Measurements from ENCODE around the gene GIPR. TPM values are rescaled to one million over a fixed set of nuclear protein-coding genes. Genes with fewer than 3 reads are reported as not detected.

GIPR gene
- total RNA-seq, 1 donor from 2014 or later, result not detected

- H3K27me3 ChIP-seq, result peaks cover 97% of the 10 kb centered on the region
- H3K36me3 ChIP-seq, result no peaks in the 10 kb centered on the region
- H3F3A ChIP-seq (ENCODE audit: low read depth), result peaks cover 22% of the 10 kb centered on the region
- Mint-ChIP-seq H3K4me1 (peaks cover 21% of the 10 kb centered on the region), H3K27me3 (ENCODE audit: insufficient read depth, low read depth) (peaks cover 35% of the 10 kb centered on the region), H3K27ac (no peak overlapping the region), H3K4me3 (peak overlapping the region; percentile 45), H3K9me3 (no peaks in the 10 kb centered on the region), H3K36me3 (no peaks in the 10 kb centered on the region)
- peaks cover 8% of the 10 kb centered on the region for H4K20me1 ChIP-seq (ENCODE audit: low read depth)
- H3K9me3 ChIP-seq (ENCODE audit: low read depth), result no peaks in the 10 kb centered on the region
- TF ChIP-seq EZH2phosphoT487 (IDR thresholded peaks at IDR 0.05), result no peak
- no peak for TF ChIP-seq EZH2 (IDR thresholded peaks at IDR 0.05)
- no peak for TF ChIP-seq CTCF (IDR thresholded peaks at IDR 0.05)
- no peak overlapping the region for H3K27ac ChIP-seq
- no peak overlapping the region for H3K4me2 ChIP-seq
- peaks cover 6% of the 10 kb centered on the region for H3K4me1 ChIP-seq
- H3K9ac ChIP-seq, result no peak overlapping the region
- no peak overlapping the region for H3K4me3 ChIP-seq
- H2AFZ ChIP-seq (replicated peaks), result no peak overlapping the region
- DNase-seq (ENCODE audit: low spot score), result no peak
- H3K79me2 ChIP-seq (ENCODE audit: low read depth), result no peaks in the 10 kb centered on the region
Observed at GRCh38 chr19:45674946-45675345, 6.9 kb downstream of the GIPR start.

GRCh38 chr19:45676851-45677263, 8.8 kb downstream of the GIPR start:
- H3K4me1 Mint-ChIP-seq, result peaks cover 10% of the 10 kb centered on the region
- peaks cover 7% of the 10 kb centered on the region for H4K20me1 ChIP-seq (ENCODE audit: low read depth)
- no peak overlapping the region for H3K27ac ChIP-seq
- DNase-seq (ENCODE audit: low spot score), result no peak
- H3K4me2 ChIP-seq, result peak overlapping the region; percentile 77
- H3K27me3 Mint-ChIP-seq (ENCODE audit: insufficient read depth, low read depth), result peaks cover 24% of the 10 kb centered on the region
- peaks cover 6% of the 10 kb centered on the region for H3K4me1 ChIP-seq
- H3K4me3 Mint-ChIP-seq, result peak overlapping the region; percentile 67
- no peaks in the 10 kb centered on the region for H3K9me3 ChIP-seq (ENCODE audit: low read depth)
- no peak overlapping the region for H3K9ac ChIP-seq
- H3F3A ChIP-seq (ENCODE audit: low read depth), result peaks cover 16% of the 10 kb centered on the region
- TF ChIP-seq CTCF (IDR thresholded peaks at IDR 0.05) (no peak), EZH2phosphoT487 (IDR thresholded peaks at IDR 0.05) (no peak), EZH2 (IDR thresholded peaks at IDR 0.05) (no peak)
- H3K36me3 ChIP-seq, result no peaks in the 10 kb centered on the region
- H3K27ac Mint-ChIP-seq, result no peak overlapping the region
- no peaks in the 10 kb centered on the region for H3K9me3 Mint-ChIP-seq
- no peaks in the 10 kb centered on the region for H3K79me2 ChIP-seq (ENCODE audit: low read depth)
- peaks cover 95% of the 10 kb centered on the region for H3K27me3 ChIP-seq
- no peak overlapping the region for H2AFZ ChIP-seq (replicated peaks)
- H3K36me3 Mint-ChIP-seq, result no peaks in the 10 kb centered on the region
- peak overlapping the region; percentile 45 for H3K4me3 ChIP-seq

- H3K9ac ChIP-seq, result no peak overlapping the region
- DNase-seq (ENCODE audit: low spot score), result peak; percentile 94
- peaks cover 6% of the 10 kb centered on the region for H3K4me1 ChIP-seq
- no peaks in the 10 kb centered on the region for H3K9me3 ChIP-seq (ENCODE audit: low read depth)
- H2AFZ ChIP-seq (replicated peaks), result no peak overlapping the region
- peaks cover 7% of the 10 kb centered on the region for H4K20me1 ChIP-seq (ENCODE audit: low read depth)
- H3K27me3 ChIP-seq, result peaks cover 93% of the 10 kb centered on the region
- TF ChIP-seq CTCF (IDR thresholded peaks at IDR 0.05) (no peak), EZH2 (IDR thresholded peaks at IDR 0.05) (peak; percentile 73), EZH2phosphoT487 (IDR thresholded peaks at IDR 0.05) (no peak)
- Mint-ChIP-seq H3K27ac (no peak overlapping the region), H3K4me1 (peaks cover 10% of the 10 kb centered on the region), H3K4me3 (peak overlapping the region; percentile 78), H3K9me3 (no peaks in the 10 kb centered on the region), H3K36me3 (no peaks in the 10 kb centered on the region), H3K27me3 (ENCODE audit: insufficient read depth, low read depth) (peaks cover 27% of the 10 kb centered on the region)
- H3K79me2 ChIP-seq (ENCODE audit: low read depth), result no peaks in the 10 kb centered on the region
- H3F3A ChIP-seq (ENCODE audit: low read depth), result peaks cover 20% of the 10 kb centered on the region
- peak overlapping the region; percentile 77 for H3K4me2 ChIP-seq
- peak overlapping the region; percentile 45 for H3K4me3 ChIP-seq
- H3K36me3 ChIP-seq, result no peaks in the 10 kb centered on the region
- H3K27ac ChIP-seq, result no peak overlapping the region
Observed at GRCh38 chr19:45677351-45678230, 9.6 kb downstream of the GIPR start.
